HG02973 (cell line): ENCODE results near the gene TMEM168.
"Not testable (repeated sequence)": the region's sequence is repeated elsewhere in the genome, so short reads cannot be mapped to it uniquely, and the experiment has no call there.

Source experiments
- ATAC-seq: cut with Tn5 transposase; IDR thresholded peaks from one replicate; pipeline ENCODE4 v1.9.1; 2021; ENCODE audit warnings: moderate library complexity; ENCODE audit not compliant: unreplicated experiment

The TMEM168 gene, protein sequence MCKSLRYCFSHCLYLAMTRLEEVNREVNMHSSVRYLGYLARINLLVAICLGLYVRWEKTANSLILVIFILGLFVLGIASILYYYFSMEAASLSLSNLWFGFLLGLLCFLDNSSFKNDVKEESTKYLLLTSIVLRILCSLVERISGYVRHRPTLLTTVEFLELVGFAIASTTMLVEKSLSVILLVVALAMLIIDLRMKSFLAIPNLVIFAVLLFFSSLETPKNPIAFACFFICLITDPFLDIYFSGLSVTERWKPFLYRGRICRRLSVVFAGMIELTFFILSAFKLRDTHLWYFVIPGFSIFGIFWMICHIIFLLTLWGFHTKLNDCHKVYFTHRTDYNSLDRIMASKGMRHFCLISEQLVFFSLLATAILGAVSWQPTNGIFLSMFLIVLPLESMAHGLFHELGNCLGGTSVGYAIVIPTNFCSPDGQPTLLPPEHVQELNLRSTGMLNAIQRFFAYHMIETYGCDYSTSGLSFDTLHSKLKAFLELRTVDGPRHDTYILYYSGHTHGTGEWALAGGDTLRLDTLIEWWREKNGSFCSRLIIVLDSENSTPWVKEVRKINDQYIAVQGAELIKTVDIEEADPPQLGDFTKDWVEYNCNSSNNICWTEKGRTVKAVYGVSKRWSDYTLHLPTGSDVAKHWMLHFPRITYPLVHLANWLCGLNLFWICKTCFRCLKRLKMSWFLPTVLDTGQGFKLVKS

DNA sequence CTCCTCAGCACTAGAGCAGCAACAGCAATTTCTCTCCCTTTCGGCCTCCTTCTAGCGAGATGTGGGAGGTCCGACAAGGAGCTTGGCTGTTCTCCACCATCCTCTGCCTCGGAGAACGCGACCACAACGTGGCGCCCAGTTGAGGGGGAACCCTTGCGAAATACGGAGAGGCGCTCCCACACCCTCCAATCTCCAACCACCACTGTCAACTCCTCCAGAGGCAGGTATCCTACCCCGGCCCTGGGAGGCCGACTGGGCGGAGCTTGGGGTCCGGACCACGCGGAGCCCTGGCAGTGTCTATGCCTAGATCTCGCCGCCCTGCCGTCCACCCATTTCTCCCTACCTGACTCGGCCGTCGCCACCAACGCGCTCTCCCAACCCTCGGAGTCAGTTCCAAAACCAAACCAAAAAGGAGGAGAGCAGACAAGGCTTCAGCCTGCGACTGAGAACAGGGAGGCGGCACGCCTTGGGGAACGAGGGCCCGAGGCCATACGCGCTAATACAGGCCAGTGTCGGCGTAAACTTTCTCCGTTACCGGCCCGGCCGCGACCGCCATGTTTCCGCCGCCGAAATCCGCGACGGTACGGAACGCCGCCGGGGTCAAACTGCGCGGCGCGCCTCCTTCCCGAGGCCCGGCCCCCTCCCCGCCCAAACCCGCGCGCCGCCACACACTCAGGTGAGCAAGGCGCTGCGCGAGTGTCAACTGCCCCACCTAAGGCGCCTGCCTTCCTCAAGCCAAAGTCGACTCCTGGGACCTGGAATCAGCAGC, at the start of gene TMEM168:
TMEM168 (minus strand) TSS at position 577 of the 769 bp plus-strand sequence. CDS start 5,568 bp downstream, outside the sequence.
- ATAC-seq: peak; percentile 87

DNA sequence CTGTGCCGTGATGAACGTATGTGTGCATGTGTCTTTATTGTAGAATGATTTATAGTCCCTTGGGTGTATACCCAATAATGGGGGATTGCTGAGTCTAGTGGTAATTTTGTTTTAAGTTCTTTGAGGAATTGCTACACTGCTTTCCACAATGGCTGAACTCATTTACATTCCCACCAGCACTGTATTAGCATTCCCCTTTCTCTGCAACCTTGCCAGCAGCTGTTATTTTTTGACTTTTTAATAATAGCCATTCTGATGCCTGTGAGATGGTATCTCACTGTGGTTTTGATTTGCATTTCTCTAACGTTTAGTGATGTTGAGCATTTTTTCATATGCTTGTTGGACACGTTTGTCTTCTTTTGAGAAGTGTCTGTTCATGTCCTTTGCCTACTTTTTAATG, 45.7 kb upstream of the TMEM168 start:
- ATAC-seq: not testable (repeated sequence)

DNA sequence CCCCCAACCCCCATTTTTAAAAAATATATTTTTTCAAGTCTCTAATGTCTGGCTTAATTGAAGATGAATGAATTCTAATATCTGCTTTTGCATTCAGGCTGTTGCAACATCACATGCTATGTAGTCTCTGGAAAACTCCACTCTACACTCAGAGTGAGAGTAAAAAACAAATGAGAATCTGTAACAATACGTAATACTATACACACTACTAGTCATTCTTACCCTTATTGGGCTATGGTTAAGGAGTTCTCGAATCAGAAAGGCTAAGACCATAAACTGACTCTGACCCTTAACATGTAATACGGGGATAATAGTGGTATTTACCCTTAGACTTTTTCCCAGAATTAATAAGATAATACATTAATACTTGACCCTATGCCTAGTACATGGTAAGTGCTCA, 42.9 kb upstream of the TMEM168 start:
- no peak for ATAC-seq

DNA sequence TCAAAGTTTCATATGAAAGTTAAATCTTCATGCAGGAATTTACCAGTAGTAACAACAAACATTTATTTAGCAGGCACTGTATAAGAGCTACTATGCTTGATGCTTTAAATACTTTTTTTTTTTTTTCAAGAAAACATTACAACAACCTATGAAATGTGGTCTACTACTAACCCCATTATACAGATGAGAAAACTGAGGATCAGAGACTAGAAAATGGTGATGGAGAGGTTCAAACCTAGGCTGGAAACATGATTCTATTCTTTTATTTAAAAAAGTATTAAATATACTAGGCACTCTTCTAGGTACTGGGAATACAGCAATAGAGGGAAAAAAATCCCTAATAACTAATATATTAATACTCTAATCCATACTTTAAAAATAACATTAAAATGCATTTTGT, 40.6 kb upstream of the TMEM168 start:
- ATAC-seq: no peak

DNA sequence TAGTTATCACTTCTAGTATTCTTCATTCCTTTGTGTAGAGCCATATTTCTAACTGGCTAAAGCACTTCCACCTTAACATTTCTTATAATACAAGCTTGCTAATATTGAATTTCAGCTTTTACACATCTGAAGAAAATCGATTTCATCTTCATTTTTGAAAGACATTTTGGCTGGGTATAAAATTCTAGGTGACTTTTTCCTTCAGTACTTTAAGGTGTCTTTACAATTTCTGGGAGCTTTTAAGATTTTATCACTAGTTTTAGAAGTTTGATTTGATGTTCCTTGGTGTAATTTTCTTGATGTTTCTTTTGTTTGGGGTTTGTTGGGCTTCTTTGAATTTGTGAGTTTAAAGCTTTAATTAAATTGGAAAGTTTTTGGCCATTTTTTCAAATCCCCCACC, 38.5 kb upstream of the TMEM168 start:
- ATAC-seq: no peak

DNA sequence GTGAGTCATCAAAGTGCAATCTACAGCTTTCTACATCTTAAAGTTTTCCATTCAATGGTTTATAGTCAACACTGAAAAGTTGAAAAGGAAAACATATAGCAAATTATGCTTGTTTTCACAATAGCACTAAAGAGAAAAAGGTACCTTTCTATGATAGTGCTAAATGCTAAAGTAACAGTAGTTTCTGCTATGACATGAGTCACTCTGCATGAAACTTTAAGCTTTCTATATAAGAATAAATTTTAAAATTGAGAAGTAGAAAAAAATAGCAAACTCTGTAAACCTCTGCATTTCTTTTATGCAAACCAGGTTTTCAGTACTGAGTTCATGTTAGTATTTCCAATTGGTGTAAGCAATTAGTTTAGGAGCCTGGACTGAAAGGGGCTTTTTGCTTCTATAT, 31.2 kb upstream of the TMEM168 start:
- ATAC-seq: no peak

DNA sequence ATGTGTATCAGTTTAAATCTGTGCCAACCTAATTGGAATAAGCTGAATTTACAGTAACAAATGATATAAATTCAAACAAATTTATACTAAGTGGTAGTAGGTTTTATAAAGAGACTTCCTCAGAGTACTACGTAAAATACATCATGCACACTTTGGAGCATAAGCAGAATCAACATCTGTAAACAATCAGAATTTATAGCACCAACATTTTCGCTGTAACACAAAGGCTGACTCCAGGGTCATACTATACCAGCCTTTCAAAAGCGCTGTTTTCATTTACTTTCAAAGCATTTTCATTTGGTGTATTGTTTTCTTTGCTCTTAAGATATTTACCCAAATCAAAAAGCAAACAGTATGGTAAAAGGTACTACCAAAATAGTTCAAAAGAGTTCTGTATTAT, 29.3 kb upstream of the TMEM168 start:
- ATAC-seq: no peak

DNA sequence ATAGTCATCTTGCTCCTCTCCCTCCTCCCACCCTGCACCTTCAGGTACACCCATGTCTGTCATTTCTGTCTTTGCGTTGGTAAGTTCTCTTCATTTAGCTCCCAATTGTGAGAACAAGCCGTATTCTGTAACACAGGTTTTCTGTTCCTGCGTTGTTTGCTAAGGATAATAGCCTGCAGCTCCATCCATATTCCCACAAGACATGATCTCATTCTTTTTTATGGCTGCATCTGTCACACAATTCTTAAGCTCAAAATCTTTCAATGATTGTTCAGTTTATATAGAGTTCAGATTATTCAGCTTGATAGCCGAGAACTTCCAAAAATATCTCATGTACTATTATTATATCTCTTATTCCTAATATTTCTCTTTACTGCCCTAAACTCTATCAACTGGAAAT, 16.0 kb upstream of the TMEM168 start:
- ATAC-seq: no peak

DNA sequence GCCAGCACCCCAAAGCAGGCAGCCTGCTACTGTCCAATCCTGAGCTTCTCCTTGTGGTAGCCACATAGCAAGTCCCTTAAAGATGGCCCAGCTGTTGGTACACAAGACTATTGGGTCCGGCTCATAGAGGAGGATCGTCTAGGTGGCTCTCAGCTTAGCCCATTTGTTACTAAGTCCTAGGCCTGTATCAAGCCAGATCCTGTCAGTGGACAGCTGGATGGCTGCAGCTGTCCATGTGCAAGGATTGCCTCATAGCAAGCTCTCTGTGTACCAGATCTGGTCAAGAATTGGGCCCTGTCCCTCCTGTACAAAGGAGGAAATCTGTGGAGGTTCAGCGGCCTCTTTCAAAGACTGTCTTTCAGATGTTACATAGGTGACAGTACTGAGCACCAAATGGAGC, 12.2 kb upstream of the TMEM168 start:
- no peak for ATAC-seq

DNA sequence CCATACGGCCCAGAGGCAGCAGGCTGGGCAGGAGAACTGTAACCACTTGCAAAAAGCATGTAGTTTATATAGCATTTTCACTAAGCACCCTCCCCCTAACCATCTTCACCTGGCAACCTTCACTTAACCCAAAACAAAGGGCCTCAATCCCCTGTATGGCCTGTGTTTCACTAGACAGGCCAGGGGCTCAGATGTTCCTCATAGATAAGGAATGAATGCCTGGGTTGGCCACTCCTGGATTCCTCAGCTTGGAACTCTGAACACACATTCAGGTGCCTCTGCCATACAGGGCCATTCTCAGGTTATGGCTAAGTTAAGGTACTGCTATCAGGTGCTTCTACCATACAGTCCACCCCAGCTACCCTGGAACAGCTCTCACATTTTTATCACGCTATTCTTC, 10.3 kb upstream of the TMEM168 start:
- no peak for ATAC-seq

DNA sequence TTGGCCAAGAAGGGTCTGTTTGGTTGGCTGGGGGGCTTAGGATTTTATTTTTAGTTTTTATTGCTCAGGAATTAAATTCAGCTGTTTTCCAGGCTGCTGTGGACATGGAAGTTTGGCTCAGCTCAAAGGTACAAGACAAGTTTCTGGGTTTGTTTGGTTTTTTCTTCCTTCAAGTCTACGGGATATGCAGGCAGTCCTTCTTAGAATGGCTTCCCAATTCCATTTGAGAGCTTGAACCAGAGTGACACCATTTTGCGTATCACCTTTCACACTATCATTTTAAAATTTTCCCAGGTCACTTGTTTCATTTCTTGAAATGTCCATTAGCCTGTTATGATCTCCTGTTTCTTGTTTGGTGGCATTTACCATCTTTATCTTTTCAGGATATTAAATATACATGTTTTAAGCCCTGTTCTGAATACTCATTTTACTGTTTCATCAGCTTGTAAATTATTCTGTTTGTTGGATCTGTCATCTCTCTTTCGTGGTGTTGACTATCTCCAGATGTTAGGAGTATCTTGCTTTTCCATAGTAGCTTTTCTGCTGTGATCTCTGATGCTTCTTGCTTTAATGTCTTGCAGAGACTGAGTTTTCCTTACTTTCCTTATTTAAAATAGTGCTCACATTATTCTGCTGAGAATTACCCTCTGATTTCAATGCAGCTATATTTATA, 9.4 kb upstream of the TMEM168 start:
- no peak for ATAC-seq

DNA sequence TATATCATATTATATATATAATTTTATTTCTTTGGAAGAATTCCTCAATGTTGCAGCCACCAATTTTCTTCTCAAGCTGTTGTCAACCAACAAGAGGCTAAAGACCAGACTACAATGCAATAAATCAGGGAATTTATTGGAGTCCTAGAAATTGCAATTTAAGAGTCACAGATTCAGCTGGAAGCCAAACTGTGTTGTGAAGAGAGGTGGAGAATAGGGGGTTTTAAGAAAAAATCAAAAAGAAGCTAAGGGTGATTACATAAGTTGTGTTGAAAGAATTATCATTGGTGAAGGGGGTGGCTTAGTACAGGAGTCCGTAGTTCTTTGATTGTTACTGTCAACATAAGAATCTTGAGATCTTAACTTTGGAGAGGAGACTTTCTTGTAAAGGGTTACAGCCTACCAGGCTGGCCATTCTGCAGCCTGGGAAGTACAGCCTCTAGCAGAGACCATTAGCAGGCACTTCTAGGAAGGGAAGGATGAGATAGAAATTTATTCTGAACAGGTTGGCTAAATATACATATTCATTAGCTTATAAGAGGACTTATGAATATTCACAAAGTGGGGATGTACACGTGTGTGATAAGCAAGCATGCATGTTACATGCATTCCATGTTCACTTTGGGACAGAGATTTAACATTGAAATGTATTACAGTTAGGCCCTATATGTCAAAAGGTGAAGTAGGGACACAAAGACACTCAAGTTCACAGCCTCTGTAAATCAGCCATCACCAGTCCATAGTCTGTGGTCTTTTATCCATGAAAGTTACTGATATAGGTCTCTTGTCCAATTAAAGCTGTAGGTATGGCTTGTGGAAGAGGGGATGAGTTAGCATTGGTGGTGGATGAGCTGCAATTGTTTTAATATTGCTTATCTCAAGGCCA, 8.3 kb upstream of the TMEM168 start:
- no peak for ATAC-seq

DNA sequence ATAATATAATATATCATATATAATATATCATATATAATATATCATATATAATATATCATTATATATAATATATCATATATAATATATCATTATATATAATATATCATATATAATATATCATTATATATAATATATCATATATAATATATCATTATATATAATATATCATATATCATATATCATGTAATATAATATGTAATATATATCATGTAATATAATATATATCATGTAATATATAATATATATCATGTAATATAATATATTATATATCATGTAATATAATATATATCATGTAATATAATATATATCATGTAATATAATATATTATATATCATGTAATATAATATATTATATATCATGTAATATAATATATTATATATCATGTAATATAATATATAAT, 6.4 kb upstream of the TMEM168 start:
- not testable (repeated sequence) for ATAC-seq

DNA sequence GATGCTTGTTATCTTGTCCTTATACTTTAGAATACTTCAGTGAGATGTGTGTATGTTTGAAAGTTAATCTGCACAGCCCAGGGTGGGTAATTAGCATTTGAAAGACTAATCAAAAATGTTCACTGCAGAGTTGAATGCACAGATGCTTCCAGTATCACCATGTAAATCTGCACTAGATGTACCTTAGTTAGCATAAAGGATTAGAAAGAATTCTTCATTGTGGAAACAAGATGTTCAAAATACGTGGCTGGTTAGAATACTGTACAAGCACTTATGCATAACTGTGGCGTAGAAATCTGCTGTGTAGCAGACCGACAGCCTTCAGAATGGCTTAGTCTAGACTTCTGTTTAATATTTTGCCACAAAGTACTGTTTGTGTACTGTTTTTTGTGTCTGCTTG, 2.2 kb upstream of the TMEM168 start:
- no peak for ATAC-seq

DNA sequence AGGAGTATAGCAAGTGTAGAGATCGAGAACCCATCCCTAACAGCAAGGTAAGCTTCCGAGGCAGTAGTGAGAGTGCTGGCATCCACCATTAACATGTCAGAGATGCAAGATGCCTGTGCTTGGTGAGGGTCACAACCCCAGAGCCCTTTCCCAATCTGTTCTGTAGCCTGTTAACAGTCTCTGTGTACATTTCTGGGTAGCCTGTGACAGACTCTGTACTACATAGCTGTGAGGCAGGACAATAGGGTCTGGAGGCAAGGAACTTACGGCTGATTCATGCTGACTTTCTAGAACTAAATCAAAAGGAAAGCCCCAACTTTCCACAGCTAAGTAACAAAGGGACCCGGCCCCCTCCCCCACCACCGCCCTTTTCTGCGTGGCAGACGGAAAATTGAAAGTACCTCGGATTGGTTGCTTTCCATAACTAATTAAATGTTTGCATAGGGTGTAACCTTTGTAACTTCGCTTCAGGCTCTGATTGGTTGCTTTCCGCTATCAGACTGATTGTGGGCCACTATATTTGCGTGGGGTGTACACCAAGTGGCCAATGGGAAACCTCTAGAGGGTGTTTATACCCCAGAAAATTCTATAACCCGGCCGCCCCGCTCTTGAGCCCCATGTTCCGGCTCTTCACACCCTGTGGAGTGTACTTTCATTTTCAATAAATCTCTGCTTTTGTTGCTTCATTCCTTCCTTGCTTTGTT, 1.4 kb upstream of the TMEM168 start:
- ATAC-seq: no peak

DNA sequence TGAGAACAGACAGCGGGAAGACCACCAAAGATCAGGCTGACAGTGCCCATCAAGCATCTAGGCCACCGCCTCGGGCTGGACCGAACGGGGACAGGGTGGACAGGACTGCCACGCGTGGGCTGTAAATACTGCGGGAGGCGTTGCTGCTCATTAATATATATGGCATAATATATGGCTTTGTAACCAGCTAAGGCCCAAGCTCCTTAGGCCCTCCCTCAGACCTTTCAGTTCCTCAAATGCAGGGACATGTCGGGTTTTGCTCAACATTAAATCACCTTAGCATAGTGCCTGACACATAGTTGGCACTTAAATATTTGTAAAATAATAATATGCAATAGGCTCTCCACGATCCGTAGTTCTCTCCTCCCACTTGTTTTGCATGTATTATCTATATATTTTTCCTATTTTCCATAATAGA, 402 bp upstream of the TMEM168 start:
- ATAC-seq: peak; percentile 58

DNA sequence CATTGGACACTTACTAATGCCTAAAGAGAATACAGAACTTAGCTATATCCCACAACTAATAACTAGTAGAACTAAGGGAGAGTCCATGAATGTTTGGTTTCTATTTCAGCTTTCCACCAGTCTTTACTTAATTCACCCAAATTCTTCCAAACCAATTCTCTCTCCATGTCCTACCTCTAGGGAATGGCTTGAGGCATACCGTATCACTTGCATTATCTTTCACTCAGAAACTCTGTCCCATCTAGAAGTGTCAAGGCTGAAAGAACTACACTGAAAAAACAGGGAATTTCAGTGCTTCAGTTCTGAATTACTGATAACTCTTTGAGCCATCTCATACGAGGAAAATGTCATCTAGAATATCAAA, 758 bp downstream of the TMEM168 start:
- ATAC-seq: no peak

DNA sequence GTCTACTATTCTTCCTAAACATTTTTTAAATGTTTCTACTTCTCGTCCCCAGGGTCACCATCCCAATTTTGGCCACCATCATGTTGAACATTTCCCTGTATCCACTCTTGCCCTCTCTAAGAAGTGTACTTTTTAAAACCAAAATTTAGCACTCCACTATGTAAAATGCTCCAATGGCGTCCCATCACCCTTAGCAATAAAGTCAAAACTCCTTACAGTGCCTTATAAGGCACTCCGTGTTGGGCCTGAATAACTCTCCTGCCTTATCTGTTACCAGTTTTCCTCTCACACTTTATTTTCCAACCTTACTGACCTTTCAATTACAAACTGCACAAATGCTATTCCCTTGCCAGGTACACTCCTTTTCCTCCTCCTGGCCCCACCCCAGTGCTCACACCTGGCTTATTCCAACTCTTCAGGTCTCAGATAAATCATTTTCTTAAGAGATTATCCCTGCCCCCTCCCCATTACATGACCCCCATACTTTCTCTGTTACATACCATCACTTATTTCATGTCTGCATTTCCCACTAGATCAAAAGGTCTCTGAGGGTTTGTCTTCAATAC, 1.3 kb downstream of the TMEM168 start:
- ATAC-seq: no peak

DNA sequence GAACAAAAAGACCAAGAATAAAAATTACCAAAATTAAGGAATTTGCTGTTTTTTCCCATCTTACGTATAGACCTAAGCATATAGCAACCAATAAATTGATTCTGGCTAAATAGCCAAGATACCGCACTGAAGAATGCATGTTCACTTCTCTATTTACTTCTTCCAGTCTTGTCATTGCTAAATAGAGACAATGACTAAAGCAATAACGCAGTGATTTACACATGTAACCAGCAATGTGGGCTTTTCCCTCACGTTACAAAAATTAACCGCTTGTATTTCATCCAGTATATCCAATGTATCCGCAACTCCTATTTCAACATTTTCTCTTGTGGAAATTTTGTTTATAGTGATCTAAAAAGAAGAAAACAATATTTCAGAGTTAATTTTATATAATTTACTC, 5.6 kb downstream of the TMEM168 start:
- no peak for ATAC-seq
